ENCODE measurements around the gene RNF227. TPM values are rescaled to one million over a fixed set of nuclear protein-coding genes. Genes with fewer than 3 reads are reported as not detected.

Gene RNF227
- total and polyA plus RNA-seq, 2 of the 13 experiments (the other 11 are each of a cell fraction or from before 2014, with no cell fraction given): 0.20 to 0.79 TPM

- no TSS peak for BruUV-seq (replicated peaks)
- no peak for FAIRE-seq
Observed at GRCh38 chr17:7929158-7930023, 13.3 kb upstream of the RNF227 start, which contains the start of gene KCNAB3. Gene KCNAB3 (minus strand): TSS chr17:7929856. CDS start chr17:7929435, 421 bp downstream.

More at GRCh38 chr17:7929158-7930023, 13.3 kb upstream of the RNF227 start, which contains the start of gene KCNAB3:
- in situ Hi-C loops (cut with HindIII; ENCODE audit: extremely low pct_ligation_motif_present, low pct_unique_long_range_greater_than_20kb): no loop called here
- no peak within 1 kb of the TSS for H3K9ac ChIP-seq (ENCODE audit: insufficient read depth, low read depth, low read length)
- peaks cover 26% of the 10 kb centered on the region for H3K4me1 ChIP-seq (ENCODE audit: insufficient read depth, low read length)
- 96% methylated on average over 53 of the region's 67 CpGs for WGBS (ENCODE audit: low lambda C conversion rate)
- intact Hi-C loops (cut with micrococcal nuclease; ENCODE audit: unreplicated experiment): loop anchor here (5.0 kb wide), 1 partner anchor 58 kb away; no protein-coding TSS in a partner anchor
- H3K79me2 ChIP-seq (ENCODE audit: insufficient read depth, low read length): peaks cover 14% of the 10 kb centered on the region
- ChIA-PET CTCF (ENCODE audit: low intra/inter-chr PET ratio, low total read pairs) (no interaction called here), POLR2A (no interaction called here)
- H3K27ac ChIP-seq (ENCODE audit: extremely low read length, insufficient read depth, low read length): no peak within 1 kb of the TSS
- TF ChIP-seq CEBPZ (IDR thresholded peaks at IDR 0.05; ENCODE audit: low read length) (no peak), RBFOX2 (IDR thresholded peaks at IDR 0.05; ENCODE audit: low read depth, low read length) (peak; percentile 53; the same call in 1 of the 2 replicates), ZSCAN9 (CRISPR knock-in tag; IDR thresholded peaks at IDR 0.05; ENCODE audit: borderline replicate concordance) (no peak)
- TF ChIP-seq, protein P1, sequence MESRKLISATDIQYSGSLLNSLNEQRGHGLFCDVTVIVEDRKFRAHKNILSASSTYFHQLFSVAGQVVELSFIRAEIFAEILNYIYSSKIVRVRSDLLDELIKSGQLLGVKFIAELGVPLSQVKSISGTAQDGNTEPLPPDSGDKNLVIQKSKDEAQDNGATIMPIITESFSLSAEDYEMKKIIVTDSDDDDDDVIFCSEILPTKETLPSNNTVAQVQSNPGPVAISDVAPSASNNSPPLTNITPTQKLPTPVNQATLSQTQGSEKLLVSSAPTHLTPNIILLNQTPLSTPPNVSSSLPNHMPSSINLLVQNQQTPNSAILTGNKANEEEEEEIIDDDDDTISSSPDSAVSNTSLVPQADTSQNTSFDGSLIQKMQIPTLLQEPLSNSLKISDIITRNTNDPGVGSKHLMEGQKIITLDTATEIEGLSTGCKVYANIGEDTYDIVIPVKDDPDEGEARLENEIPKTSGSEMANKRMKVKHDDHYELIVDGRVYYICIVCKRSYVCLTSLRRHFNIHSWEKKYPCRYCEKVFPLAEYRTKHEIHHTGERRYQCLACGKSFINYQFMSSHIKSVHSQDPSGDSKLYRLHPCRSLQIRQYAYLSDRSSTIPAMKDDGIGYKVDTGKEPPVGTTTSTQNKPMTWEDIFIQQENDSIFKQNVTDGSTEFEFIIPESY (CRISPR knock-in tag; IDR thresholded peaks at IDR 0.05): peak; percentile 21; the same call in 1 of the 2 replicates
- no peaks in the 10 kb centered on the region; a peak in 1 of 5 replicates for H3K36me3 ChIP-seq (replicated peaks in 1 of 2; ENCODE audit: control insufficient read depth in 1 of 2, insufficient read depth in 2 of 2, low read length in 2 of 2)
- no peak within 1 kb of the TSS for H3K4me3 ChIP-seq (replicated peaks in 1 of 3; ENCODE audit: insufficient read depth in 1 of 3, low read depth in 2 of 3, low read length in 3 of 3)
- H2AFZ ChIP-seq (ENCODE audit: low read length): no peak within 1 kb of the TSS
- no peaks in the 10 kb centered on the region for H3K9me3 ChIP-seq (ENCODE audit: low read length)
- no peaks in the 10 kb centered on the region; a peak in 1 of 5 replicates for H3K27me3 ChIP-seq (ENCODE audit: control insufficient read depth in 1 of 2, insufficient read depth in 2 of 2, low read length in 2 of 2)
- H3K4me2 ChIP-seq (ENCODE audit: low read depth, low read length): peak within 1 kb of the TSS; percentile 68; the same call in 1 of the 2 replicates
- no peaks in the 10 kb centered on the region for H4K20me1 ChIP-seq (ENCODE audit: insufficient read depth, low read length)
- ATAC-seq: no peak
- no peak for DNase-seq (ENCODE audit: low spot score)
